ENCODE data around the gene MAPK12. TPM values are rescaled to one million over a fixed set of nuclear protein-coding genes. Genes with fewer than 3 reads are reported as not detected.

The MAPK12 gene
- total and polyA plus RNA-seq, 12 donors, result 10.6 to 23.0 (median 16.1) TPM

DNA sequence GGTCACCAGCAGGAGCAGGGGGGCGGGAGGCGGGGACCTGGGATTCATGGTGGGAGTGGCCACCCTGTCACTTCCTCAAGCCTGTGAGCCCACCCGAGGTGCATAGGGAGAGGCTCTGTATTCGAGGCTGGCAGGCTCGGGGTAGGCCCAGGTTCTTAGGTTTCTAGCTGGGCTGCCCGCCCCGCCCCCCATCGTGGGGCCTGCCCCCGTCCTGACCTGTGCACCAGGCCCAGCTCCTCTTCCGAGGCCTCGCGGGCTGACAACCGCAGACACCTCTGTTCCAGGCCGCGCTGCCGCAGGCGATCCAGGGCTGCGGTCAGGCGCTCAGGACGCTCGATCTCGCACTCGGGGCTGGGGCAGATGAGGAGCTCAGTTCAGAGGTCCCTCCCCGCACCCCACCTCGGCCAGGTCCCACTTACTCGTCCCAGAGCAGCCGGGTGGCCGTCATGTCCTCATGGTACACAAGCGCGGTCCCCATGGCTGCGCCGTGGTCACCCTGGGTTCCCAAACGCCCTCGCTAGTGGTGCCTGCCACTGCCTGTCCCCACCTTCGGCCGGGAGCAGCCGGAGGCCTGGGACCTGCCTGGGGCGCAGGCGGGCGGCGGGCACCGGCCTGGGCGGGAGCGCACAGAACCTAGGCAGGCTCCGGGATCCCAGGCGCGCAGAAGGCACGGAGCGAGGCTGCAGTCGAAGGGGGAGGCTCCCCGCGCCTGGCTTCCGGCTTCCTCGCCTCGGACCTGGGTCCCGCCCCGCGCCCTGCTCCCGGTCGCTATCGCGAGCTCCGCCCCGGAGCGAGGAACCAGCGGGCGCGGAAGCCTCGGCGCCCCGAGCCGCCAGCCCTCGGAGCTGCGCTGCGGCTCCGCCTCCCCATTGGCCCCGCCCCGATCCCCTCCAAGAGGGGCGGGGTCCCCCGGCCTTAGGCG is 10.7 kb downstream of the MAPK12 start, which contains the start of gene HDAC10:
TSS of gene HDAC10 (minus strand) at position 711 of the 922 bp plus-strand sequence. CDS start at position 478, 233 bp downstream.
- Histone ChIP-seq H3K9me3 (no peaks in the 10 kb centered on the region), H3K27me3 (no peaks in the 10 kb centered on the region), H3K4me3 (peak within 1 kb of the TSS; percentile 52 to 94 (median 77)), H3K4me1 (peaks cover 13 to 48% (median 33%) of the 10 kb centered on the region in 9 donors), H3K36me3 (peaks cover 0 to 41% (median 0%) of the 10 kb centered on the region in 9 donors), H3K27ac (peak within 1 kb of the TSS; percentile 19 to 85 (median 72))
- WGBS, 2 donors, result 1 to 2% methylated on average over 70 to 81 of the region's 81 CpGs
- DNase-seq, result peak; percentile 69 to 85
- ATAC-seq, result peak; percentile 64 to 86 (median 74)
- TF ChIP-seq CTCF (IDR thresholded peaks at IDR 0.05), result no peak
- intact Hi-C loops (cut with DNase I), result loop anchor here in 7 of 10 donors (5.0 kb wide), 4 partner anchors 76 to 246 kb away; partner anchors contain the start of genes DENND6B (in 3 of the 7) and PPP6R2 (in 2 of the 7)

GRCh38 chr22:50250249-50250554 is 11.3 kb downstream of the MAPK12 start:
- TF ChIP-seq CTCF (IDR thresholded peaks at IDR 0.05), result no peak
- Histone ChIP-seq H3K9me3 (no peaks in the 10 kb centered on the region), H3K4me3 (peak overlapping the region in 9 of 10 donors; percentile 65 to 94 (median 79)), H3K27ac (peak overlapping the region in 4 of 10 donors; percentile 72 to 85 (median 83)), H3K36me3 (peaks cover 0 to 36% (median 0%) of the 10 kb centered on the region in 9 donors), H3K4me1 (peaks cover 16 to 54% (median 39%) of the 10 kb centered on the region in 9 donors), H3K27me3 (no peaks in the 10 kb centered on the region)
- 83 to 85% methylated on average over 11 of the region's 11 CpGs for WGBS, 2 donors
- ATAC-seq, result no peak
- intact Hi-C loops (cut with DNase I), result loop anchor here in 7 of 10 donors (5.0 kb wide), 4 partner anchors 77 to 247 kb away; partner anchors contain the start of genes DENND6B (in 3 of the 7) and PPP6R2 (in 2 of the 7)
- DNase-seq, result no peak

GRCh38 chr22:50249341-50250248 is 11.9 kb downstream of the MAPK12 start:
- WGBS, 2 donors, result 92 to 93% methylated on average over 32 of the region's 32 CpGs
- intact Hi-C loops (cut with DNase I), result loop anchor here in 8 of 10 donors (5.0 to 10.0 kb wide), 6 partner anchors 78 to 275 kb away; partner anchors contain the start of genes LMF2 (in 4 of the 8), NCAPH2 (in 4 of the 8), DENND6B (in 3 of the 8) and PPP6R2 (in 2 of the 8)
- Histone ChIP-seq H3K4me1 (peaks cover 16 to 54% (median 39%) of the 10 kb centered on the region in 9 donors), H3K27me3 (no peaks in the 10 kb centered on the region), H3K4me3 (peak overlapping the region in 6 of 10 donors; percentile 75 to 94 (median 82)), H3K9me3 (no peaks in the 10 kb centered on the region), H3K36me3 (peaks cover 0 to 34% (median 0%) of the 10 kb centered on the region in 9 donors), H3K27ac (no peak overlapping the region)
- no peak for DNase-seq
- ATAC-seq, result no peak
- no peak for TF ChIP-seq CTCF (IDR thresholded peaks at IDR 0.05)

Measured in heart right ventricle (tissue), 16 donors.